Measurements from ENCODE around the gene C4orf17.

- TF ChIP-seq POLR2A (IDR thresholded peaks at IDR 0.05; ENCODE audit: control extremely low read depth in 1 of 2, low read depth in 2 of 2, low read length in 2 of 2), result no peak
- TF ChIP-seq BRCA1 (IDR thresholded peaks at IDR 0.05; ENCODE audit: low read depth, low read length), result no peak
- TF ChIP-seq ZNF274 (IDR thresholded peaks at IDR 0.05; ENCODE audit: borderline replicate concordance, extremely low read depth, low read length), result no peak
- TF ChIP-seq CTCF (IDR thresholded peaks at IDR 0.05; ENCODE audit: control extremely low read depth in 1 of 3, insufficient read depth in 1 of 3, low read depth in 1 of 3, low read length in 3 of 3), result no peak
- TF ChIP-seq MAX (IDR thresholded peaks at IDR 0.05), result no peak
- TF ChIP-seq EZH2 (IDR thresholded peaks at IDR 0.05; ENCODE audit: low read depth, low read length, severe bottlenecking), result no peak
- TF ChIP-seq CHD7 (IDR thresholded peaks at IDR 0.05; ENCODE audit: insufficient replicate concordance, low read length), result no peak
- no peak for TF ChIP-seq JUND (IDR thresholded peaks at IDR 0.05; ENCODE audit: low read length)
- TF ChIP-seq EP300 (IDR thresholded peaks at IDR 0.05; ENCODE audit: borderline replicate concordance in 1 of 2, low read depth in 2 of 2, low read length in 2 of 2), result no peak
- TF ChIP-seq TAF7 (optimal IDR thresholded peaks at IDR 0.05; ENCODE audit: borderline replicate concordance, low read depth, low read length), result no peak
- TF ChIP-seq SP1 (IDR thresholded peaks at IDR 0.05; ENCODE audit: low read depth, low read length), result no peak
These were observed 41.9 kb upstream of the C4orf17 start for GRCh38 chr4:99468889-99469288.

Measured in H1 (cell line).